ENCODE measurements around the gene CKAP2L. TPM values are rescaled to one million over a fixed set of nuclear protein-coding genes. Genes with fewer than 3 reads are reported as not detected.

The CKAP2L gene
- total and polyA plus RNA-seq, 2 donors (not counting 3 experiments of a cell fraction or from before 2014, with no cell fraction given) = 3.4 to 30.7 TPM

GRCh38 chr2:112694182-112694581 is 70.2 kb downstream of the CKAP2L start:
- Histone ChIP-seq H3K27me3 (ENCODE audit: control insufficient read depth in 2 of 2, insufficient read depth in 2 of 2, low read length in 2 of 2) (no peaks in the 10 kb centered on the region), H3K36me3 (ENCODE audit: control insufficient read depth in 2 of 2, extremely low read depth in 1 of 2, insufficient read depth in 2 of 2, low read length in 2 of 2) (no peaks in the 10 kb centered on the region), H3K4me2 (ENCODE audit: insufficient read depth, low read length) (no peak overlapping the region), H3K79me2 (ENCODE audit: control insufficient read depth, insufficient read depth, low read length) (no peaks in the 10 kb centered on the region), H3K27ac (ENCODE audit: insufficient read depth, low read depth, low read length) (no peak overlapping the region), H3K4me1 (ENCODE audit: control insufficient read depth, extremely low read depth, insufficient read depth, low read length) (peaks cover 27% of the 10 kb centered on the region), H2AFZ (ENCODE audit: low read depth, low read length) (no peak overlapping the region), H4K20me1 (replicated peaks; ENCODE audit: control insufficient read depth, extremely low read depth, insufficient read depth, low read length) (no peaks in the 10 kb centered on the region), H3K9me3 (replicated peaks; ENCODE audit: control insufficient read depth, insufficient read depth, low read length) (no peaks in the 10 kb centered on the region), H3K9ac (replicated peaks; ENCODE audit: extremely low read depth, insufficient read depth, low read length) (no peak overlapping the region), H3K9me1 (replicated peaks; ENCODE audit: control insufficient read depth, extremely low read depth, insufficient read depth, low read length) (no peaks in the 10 kb centered on the region), H3K4me3 (replicated peaks in 1 of 3; ENCODE audit: insufficient read depth in 1 of 3, low read depth in 1 of 3, low read length in 3 of 3) (no peak overlapping the region)
- FAIRE-seq (no peak), DNase-seq (ENCODE audit: low read depth, low spot score) (no peak)
- ChIA-PET POLR2A (no interaction called here), CTCF (interaction anchor here (0.8 to 3.5 kb wide), 4 partner anchors 9 to 68 kb away, joined by 3 to 16 read pairs (median 4); no protein-coding TSS in a partner anchor)
- BruUV-seq (replicated peaks) = no TSS peak
- dilution Hi-C loops (cut with MboI; ENCODE audit: extremely low pct_ligation_motif_present, low sequenced_read_pairs) = no loop called here
- intact Hi-C loops (cut with micrococcal nuclease) = loop anchor here (5.0 kb wide), 1 partner anchor 118 kb away; no protein-coding TSS in a partner anchor
- TF ChIP-seq GATA2 (IDR thresholded peaks at IDR 0.05; ENCODE audit: insufficient read depth, insufficient read length, low read depth, low read length) = no peak
- TF ChIP-seq MYC (IDR thresholded peaks at IDR 0.05; ENCODE audit: low read depth, low read length) = no peak
- TF ChIP-seq FOS (IDR thresholded peaks at IDR 0.05; ENCODE audit: borderline replicate concordance, insufficient read depth, low read length) = no peak
- no peak for TF ChIP-seq POLR2AphosphoS5 (IDR thresholded peaks at IDR 0.05; ENCODE audit: insufficient read depth, low read depth, low read length)
- no peak for TF ChIP-seq EZH2 (IDR thresholded peaks at IDR 0.05; ENCODE audit: borderline replicate concordance, low read depth, low read length, severe bottlenecking)
- no peak for TF ChIP-seq CTCF (IDR thresholded peaks at IDR 0.05; ENCODE audit: extremely low read depth in 1 of 2, insufficient read depth in 1 of 2, low read depth in 1 of 2, low read length in 2 of 2)
- TF ChIP-seq MAX (IDR thresholded peaks at IDR 0.05; ENCODE audit: insufficient read depth, insufficient read length) = no peak
- no peak for TF ChIP-seq JUN (IDR thresholded peaks at IDR 0.05; ENCODE audit: borderline replicate concordance, insufficient read depth, insufficient read length, low read depth)
- no peak for TF ChIP-seq POLR2A (IDR thresholded peaks at IDR 0.05; ENCODE audit: low read depth, low read length)

Data from endothelial cell of umbilical vein (primary cell).